Fibroblast of lung (primary cell): Measurements from ENCODE around the gene SLC1A1. TPM values are rescaled to one million over a fixed set of nuclear protein-coding genes. Genes with fewer than 3 reads are reported as not detected.

Source experiments
- DNase-seq, 2 donors: peaks; one replicate each; pipeline versions ENCODE4 v3.0.0 to v3.0.0-alpha.2; 2010; ENCODE audit warnings: low read depth in 2 of 2
- H2AFZ ChIP-seq: 2 replicates; pipeline ENCODE4 v1.5.1; 2012; ENCODE audit warnings: low read length, control low read depth, inconsistent platforms
- H3K27ac ChIP-seq: 2 replicates; pipeline ENCODE4 v1.5.1; 2011; ENCODE audit warnings: low read length, control low read depth; ENCODE audit not compliant: insufficient read depth
- H3K27me3 ChIP-seq: 2 replicates; pipeline ENCODE4 v1.5.1; 2011; ENCODE audit warnings: mild to moderate bottlenecking, low read length; ENCODE audit not compliant: control insufficient read depth, insufficient read depth
- H3K36me3 ChIP-seq: 2 replicates; pipeline ENCODE4 v1.5.1; 2011; ENCODE audit warnings: low read length; ENCODE audit not compliant: control insufficient read depth, insufficient read depth
- H3K4me1 ChIP-seq: 2 replicates; pipeline ENCODE4 v1.5.1; 2011; ENCODE audit warnings: low read length; ENCODE audit not compliant: control insufficient read depth, insufficient read depth; ENCODE audit errors: extremely low read depth
- H3K4me2 ChIP-seq: 2 replicates; pipeline ENCODE4 v1.5.1; 2011; ENCODE audit warnings: low read length, control low read depth; ENCODE audit not compliant: insufficient read depth; ENCODE audit errors: extremely low read depth
- H3K4me3 ChIP-seq, 4 experiments: fragments of 200-600 bp in 1 of 4; sonication (generic) in 1 of 4; replicated peaks in 1 of 4; 2 replicates each; pipeline ENCODE4 v1.5.1; 2011 to 2016; ENCODE audit warnings: low read length in 4 of 4, low read depth in 3 of 4, mild to moderate bottlenecking in 3 of 4, control low read depth in 2 of 4, inconsistent platforms in 1 of 4, mixed read lengths in 1 of 4; ENCODE audit not compliant: insufficient read depth in 1 of 4; ENCODE audit errors: control extremely low read depth in 1 of 4
- H3K79me2 ChIP-seq: 2 replicates; pipeline ENCODE4 v1.5.1; 2012; ENCODE audit warnings: mild to moderate bottlenecking, low read length, inconsistent platforms; ENCODE audit not compliant: control insufficient read depth, insufficient read depth
- H3K9ac ChIP-seq: 2 replicates; pipeline ENCODE4 v1.5.1; 2011; ENCODE audit warnings: mild to moderate bottlenecking, low read length, control low read depth; ENCODE audit not compliant: insufficient read depth
- H3K9me3 ChIP-seq: 2 replicates; pipeline ENCODE4 v1.5.1; 2012; ENCODE audit warnings: low read depth, low read length; ENCODE audit not compliant: control insufficient read depth, insufficient read depth
- H4K20me1 ChIP-seq: 2 replicates; pipeline ENCODE4 v1.5.1; 2011; ENCODE audit warnings: low read length; ENCODE audit not compliant: control insufficient read depth, insufficient read depth; ENCODE audit errors: extremely low read depth
- CTCF ChIP-seq, 2 donors: IDR thresholded peaks in 1 of 2; conservative IDR thresholded peaks in 1 of 2; 1 replicate in 1 of 2; 2 replicates in 1 of 2; pipeline ENCODE4 v1.5.1; 2011 to 2012; ENCODE audit warnings: low read length in 2 of 2, control low read depth in 1 of 2, inconsistent platforms in 1 of 2, low read depth in 1 of 2, mild to moderate bottlenecking in 1 of 2
- EZH2 ChIP-seq: IDR thresholded peaks from 2 replicates; pipeline ENCODE4 v1.5.1; 2012; ENCODE audit warnings: low read length, control low read depth, mild to moderate bottlenecking; ENCODE audit errors: missing control alignments
- polyA plus RNA-seq, 2 donors: library from polyadenylated mRNA; depleted of rRNA in 1 of 2; stranded (reverse) in 1 of 2; unstranded in 1 of 2; fragments of >200 nt; gene quantifications; 2 replicates each; pipeline ENCODE4 v1.2.1, GENCODE V29; 2011 to 2012; ENCODE audit warnings: missing spikeins in 1 of 2
- total RNA-seq: library from RNA; depleted of rRNA; stranded (reverse); fragments of >200 nt; gene quantifications from 2 replicates; pipeline ENCODE4 v1.2.1, GENCODE V29; 2014

The SLC1A1 gene
- total and polyA plus RNA-seq, 2 donors (not counting 1 experiment from before 2014, with no cell fraction given): 4.5 to 64.1 TPM

- DNase-seq: no peak
- no peaks in the 10 kb centered on the region for H3K27me3 ChIP-seq
- no peak overlapping the region for H3K4me3 ChIP-seq
- no peak overlapping the region for H3K27ac ChIP-seq
- no peak overlapping the region for H2AFZ ChIP-seq
- H4K20me1 ChIP-seq: no peaks in the 10 kb centered on the region
- no peak overlapping the region for H3K9ac ChIP-seq
- H3K9me3 ChIP-seq: no peaks in the 10 kb centered on the region
- no peak for TF ChIP-seq EZH2
- TF ChIP-seq CTCF (conservative IDR thresholded peaks at IDR 0.05 in 1 of 2, IDR thresholded peaks at IDR 0.05 in 1 of 2; ENCODE audit: low read depth in 1 of 2, low read length in 2 of 2): no peak
- no peaks in the 10 kb centered on the region for H3K36me3 ChIP-seq
- no peak overlapping the region for H3K4me2 ChIP-seq
- no peaks in the 10 kb centered on the region for H3K4me1 ChIP-seq
- no peaks in the 10 kb centered on the region for H3K79me2 ChIP-seq
These were observed 77.3 kb downstream of the SLC1A1 start for GRCh38 chr9:4567601-4568000.

GRCh38 chr9:4569101-4569500 lies 78.8 kb downstream of the SLC1A1 start:
- no peaks in the 10 kb centered on the region for H4K20me1 ChIP-seq
- H3K36me3 ChIP-seq: no peaks in the 10 kb centered on the region
- H3K27me3 ChIP-seq: no peaks in the 10 kb centered on the region
- no peaks in the 10 kb centered on the region for H3K4me1 ChIP-seq
- no peaks in the 10 kb centered on the region for H3K79me2 ChIP-seq
- no peak overlapping the region for H3K27ac ChIP-seq
- no peak overlapping the region for H3K4me3 ChIP-seq
- no peak for DNase-seq
- TF ChIP-seq EZH2 (no peak), CTCF (conservative IDR thresholded peaks at IDR 0.05 in 1 of 2, IDR thresholded peaks at IDR 0.05 in 1 of 2; ENCODE audit: low read depth in 1 of 2, low read length in 2 of 2) (no peak)
- no peak overlapping the region for H3K4me2 ChIP-seq
- H3K9ac ChIP-seq: no peak overlapping the region
- no peaks in the 10 kb centered on the region for H3K9me3 ChIP-seq
- H2AFZ ChIP-seq: no peak overlapping the region

GRCh38 chr9:4572184-4572826 lies 82.0 kb downstream of the SLC1A1 start:
- no peaks in the 10 kb centered on the region for H3K36me3 ChIP-seq
- H3K27me3 ChIP-seq: no peaks in the 10 kb centered on the region
- H3K4me2 ChIP-seq: no peak overlapping the region
- no peak overlapping the region for H3K9ac ChIP-seq
- no peaks in the 10 kb centered on the region for H3K4me1 ChIP-seq
- H2AFZ ChIP-seq: no peak overlapping the region
- H4K20me1 ChIP-seq: no peaks in the 10 kb centered on the region
- TF ChIP-seq EZH2 (no peak), CTCF (conservative IDR thresholded peaks at IDR 0.05 in 1 of 2, IDR thresholded peaks at IDR 0.05 in 1 of 2; ENCODE audit: low read depth in 1 of 2, low read length in 2 of 2) (no peak)
- H3K4me3 ChIP-seq: no peak overlapping the region
- no peaks in the 10 kb centered on the region for H3K9me3 ChIP-seq
- DNase-seq: no peak
- H3K27ac ChIP-seq: no peak overlapping the region
- H3K79me2 ChIP-seq: no peaks in the 10 kb centered on the region
